ENCODE results near the gene GPRIN3.

The GPRIN3 gene

GRCh38 chr4:89305712-89306437 is 1.7 kb downstream of the GPRIN3 start:
- FAIRE-seq (peak; percentile 85), DNase-seq (ENCODE audit: insufficient read length, low spot score) (no peak)
- no peak for TF ChIP-seq CTCF (IDR thresholded peaks at IDR 0.05; ENCODE audit: insufficient read depth, missing control alignments)

- TF ChIP-seq CTCF (IDR thresholded peaks at IDR 0.05; ENCODE audit: insufficient read depth, missing control alignments): no peak
- FAIRE-seq (no peak), DNase-seq (ENCODE audit: insufficient read length, low spot score) (no peak)
Observed at GRCh38 chr4:89305028-89305427, 2.6 kb downstream of the GPRIN3 start.

- no peak for TF ChIP-seq CTCF (IDR thresholded peaks at IDR 0.05; ENCODE audit: insufficient read depth, missing control alignments)
- FAIRE-seq: peak; percentile 66
- no peak for DNase-seq (ENCODE audit: insufficient read length, low spot score)
Observed at GRCh38 chr4:89303814-89304388, 3.7 kb downstream of the GPRIN3 start.

- FAIRE-seq: peak; percentile 84
- DNase-seq (ENCODE audit: insufficient read length, low spot score): no peak
- no peak for TF ChIP-seq CTCF (IDR thresholded peaks at IDR 0.05; ENCODE audit: insufficient read depth, missing control alignments)
Observed at GRCh38 chr4:89303177-89303576, 4.4 kb downstream of the GPRIN3 start.

GRCh38 chr4:89301902-89302301 is 5.7 kb downstream of the GPRIN3 start:
- DNase-seq (ENCODE audit: insufficient read length, low spot score) (no peak), FAIRE-seq (peak; percentile 70)

GRCh38 chr4:89301003-89301402 is 6.6 kb downstream of the GPRIN3 start:
- DNase-seq (ENCODE audit: insufficient read length, low spot score) (no peak), FAIRE-seq (no peak)
- TF ChIP-seq CTCF (IDR thresholded peaks at IDR 0.05; ENCODE audit: insufficient read depth, missing control alignments): no peak

More at GRCh38 chr4:89301902-89302301, 5.7 kb downstream of the GPRIN3 start:
- no peak for TF ChIP-seq CTCF (IDR thresholded peaks at IDR 0.05; ENCODE audit: insufficient read depth, missing control alignments)

- no peak for TF ChIP-seq CTCF (IDR thresholded peaks at IDR 0.05; ENCODE audit: insufficient read depth, missing control alignments)
- DNase-seq (ENCODE audit: insufficient read length, low spot score): no peak
- FAIRE-seq: no peak
Observed at GRCh38 chr4:89300499-89300898, 7.1 kb downstream of the GPRIN3 start.
